22Rv1 (cell line): Measurements from ENCODE around the gene GRM7.

Experiments used
- CTCF ChIP-seq: fragments of 450-650 bp; IDR thresholded peaks from 2 replicates; pipeline ENCODE4 v1.5.1; 2017; ENCODE audit warnings: mild to moderate bottlenecking
- ZFX ChIP-seq: fragments of 450-650 bp; IDR thresholded peaks from 2 replicates; pipeline ENCODE4 v1.6.1; 2017; ENCODE audit warnings: antibody characterized with exemption, borderline replicate concordance

- TF ChIP-seq CTCF (no peak), ZFX (no peak)
These were observed 67.1 kb downstream of the GRM7 start for GRCh38 chr3:6928064-6928463.
